ENCODE measurements around the gene RNF4. TPM values are rescaled to one million over a fixed set of nuclear protein-coding genes. Genes with fewer than 3 reads are reported as not detected.
A peak's percentile ranks its signal among the peaks of the same experiment; 100 is the strongest.
"Not testable (repeated sequence)": the region's sequence is repeated elsewhere in the genome, so short reads cannot be mapped to it uniquely, and the experiment has no call there.

The RNF4 gene
- total RNA-seq, 2 donors from 2014 or later, result 102 to 117 TPM

GRCh38 chr4:2457481-2458295 lies 11.2 kb upstream of the RNF4 start:
- H3K9me3 ChIP-seq (ENCODE audit: control insufficient read depth, low read length, poor library complexity, severe bottlenecking), result no peaks in the 10 kb centered on the region
- ATAC-seq (no peak), DNase-seq (no peak)
- Mint-ChIP-seq H3K4me1 (peaks cover 12% of the 10 kb centered on the region), H3K27me3 (no peaks in the 10 kb centered on the region), H3K4me3 (no peak overlapping the region), H3K27ac (no peak overlapping the region), H3K36me3 (ENCODE audit: low read depth) (no peaks in the 10 kb centered on the region)

DNA sequence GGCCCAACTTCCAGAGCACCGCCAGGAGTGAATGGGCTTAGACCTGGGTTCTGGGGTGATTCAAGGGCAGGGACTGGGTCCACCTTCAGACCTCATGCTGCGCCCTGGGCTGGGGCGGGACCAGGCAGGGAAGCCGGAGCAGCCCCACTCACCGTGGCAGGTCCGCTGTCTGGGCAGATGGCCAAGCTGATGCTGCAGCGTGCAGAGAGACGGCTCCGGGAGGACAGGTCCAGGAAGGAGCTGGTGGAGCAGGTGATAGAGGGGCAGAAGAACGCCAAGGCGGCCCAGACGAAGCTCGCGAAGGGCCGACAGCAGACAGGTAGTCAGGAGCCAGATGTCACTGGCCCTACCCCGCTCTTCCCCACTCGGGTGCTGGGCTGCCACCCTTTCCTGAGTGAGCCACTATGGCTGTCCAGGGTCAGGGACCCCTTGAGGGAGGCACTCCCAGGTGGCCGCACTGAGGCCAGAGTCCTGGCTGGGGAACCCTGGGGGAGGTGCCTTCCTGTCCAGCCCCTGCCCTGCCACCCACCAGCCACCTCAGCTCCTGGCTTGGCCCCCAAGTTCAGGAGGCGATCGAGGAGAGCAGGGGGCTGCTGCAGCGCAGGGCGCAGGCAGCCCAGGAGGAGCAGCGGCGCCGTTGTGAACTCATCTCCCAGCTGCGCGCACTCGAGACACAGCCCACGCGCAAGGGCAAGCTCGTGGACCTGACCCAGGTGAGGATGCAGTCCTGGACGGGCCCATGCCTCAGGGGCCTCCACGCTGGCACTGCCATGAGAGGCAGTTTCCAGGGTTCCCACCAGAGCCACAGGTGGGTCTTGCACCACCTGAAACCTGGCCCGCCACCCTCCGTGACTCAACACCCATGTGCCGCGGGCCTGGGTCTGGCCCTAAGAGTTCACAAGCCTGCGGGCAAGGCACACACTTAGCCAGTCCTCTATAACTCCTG lies 10.1 kb upstream of the RNF4 start:
- ATAC-seq (no peak), DNase-seq (no peak)
- H3K4me3 Mint-ChIP-seq, result no peak overlapping the region
- no peaks in the 10 kb centered on the region for H3K9me3 ChIP-seq (ENCODE audit: control insufficient read depth, low read length, poor library complexity, severe bottlenecking)
- no peak overlapping the region for H3K27ac Mint-ChIP-seq
- peaks cover 14% of the 10 kb centered on the region for H3K4me1 Mint-ChIP-seq
- no peaks in the 10 kb centered on the region for H3K36me3 Mint-ChIP-seq (ENCODE audit: low read depth)
- no peaks in the 10 kb centered on the region for H3K27me3 Mint-ChIP-seq

GRCh38 chr4:2459589-2460349 lies 9.1 kb upstream of the RNF4 start:
- ATAC-seq, result no peak
- Mint-ChIP-seq H3K4me1 (peaks cover 14% of the 10 kb centered on the region), H3K4me3 (no peak overlapping the region), H3K27ac (no peak overlapping the region), H3K36me3 (ENCODE audit: low read depth) (no peaks in the 10 kb centered on the region), H3K27me3 (no peaks in the 10 kb centered on the region)
- no peak for DNase-seq
- H3K9me3 ChIP-seq (ENCODE audit: control insufficient read depth, low read length, poor library complexity, severe bottlenecking), result no peaks in the 10 kb centered on the region

GRCh38 chr4:2461246-2461960 lies 7.5 kb upstream of the RNF4 start:
- DNase-seq (no peak), ATAC-seq (no peak)
- H3K4me3 Mint-ChIP-seq, result peak overlapping the region; percentile 82
- H3K36me3 Mint-ChIP-seq (ENCODE audit: low read depth), result no peaks in the 10 kb centered on the region
- H3K4me1 Mint-ChIP-seq, result peaks cover 14% of the 10 kb centered on the region
- H3K9me3 ChIP-seq (ENCODE audit: control insufficient read depth, low read length, poor library complexity, severe bottlenecking), result no peaks in the 10 kb centered on the region
- peak overlapping the region; percentile 72 for H3K27ac Mint-ChIP-seq
- H3K27me3 Mint-ChIP-seq, result no peaks in the 10 kb centered on the region

- Mint-ChIP-seq H3K27me3 (no peaks in the 10 kb centered on the region), H3K4me3 (peak overlapping the region; percentile 82), H3K4me1 (peaks cover 16% of the 10 kb centered on the region), H3K27ac (peak overlapping the region; percentile 72), H3K36me3 (ENCODE audit: low read depth) (no peaks in the 10 kb centered on the region)
- DNase-seq, result peak; percentile 61 to 64 (median 64)
- ATAC-seq, result peak; percentile 98
- no peaks in the 10 kb centered on the region for H3K9me3 ChIP-seq (ENCODE audit: control insufficient read depth, low read length, poor library complexity, severe bottlenecking)
Measured at GRCh38 chr4:2462218-2462991, 6.5 kb upstream of the RNF4 start.

- Mint-ChIP-seq H3K4me3 (peak overlapping the region; percentile 73), H3K36me3 (ENCODE audit: low read depth) (no peaks in the 10 kb centered on the region), H3K27me3 (no peaks in the 10 kb centered on the region), H3K27ac (no peak overlapping the region), H3K4me1 (peaks cover 16% of the 10 kb centered on the region)
- no peak for DNase-seq
- no peaks in the 10 kb centered on the region for H3K9me3 ChIP-seq (ENCODE audit: control insufficient read depth, low read length, poor library complexity, severe bottlenecking)
- ATAC-seq, result no peak
Measured at GRCh38 chr4:2462992-2463762, 5.7 kb upstream of the RNF4 start.

GRCh38 chr4:2465032-2465431 lies 3.9 kb upstream of the RNF4 start:
- Mint-ChIP-seq H3K4me3 (no peak overlapping the region), H3K27ac (no peak overlapping the region)
- H3K9me3 ChIP-seq (ENCODE audit: control insufficient read depth, low read length, poor library complexity, severe bottlenecking), result no peaks in the 10 kb centered on the region

DNA sequence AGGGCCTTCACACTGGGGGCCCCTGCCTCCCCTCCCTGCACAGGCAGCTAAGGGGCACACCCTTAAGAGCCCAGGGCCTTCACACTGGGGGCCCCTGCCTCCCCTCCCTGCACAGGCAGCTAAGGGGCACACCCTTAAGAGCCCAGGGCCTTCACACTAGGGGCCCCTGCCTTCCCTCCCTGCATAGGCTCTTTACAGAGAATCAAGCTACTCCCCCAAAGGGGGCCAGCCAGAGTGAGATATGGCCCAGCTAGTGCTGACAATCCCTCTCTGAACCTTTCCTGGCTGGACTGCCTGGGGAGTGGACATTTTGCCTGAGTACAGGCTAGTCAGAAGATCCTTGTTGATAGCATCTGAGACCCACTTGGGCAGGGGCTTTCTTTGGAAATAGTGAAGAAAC lies 3.4 kb upstream of the RNF4 start:
- ATAC-seq; H3K9me3 ChIP-seq (ENCODE audit: control insufficient read depth, low read length, poor library complexity, severe bottlenecking); DNase-seq; H3K36me3 Mint-ChIP-seq (ENCODE audit: low read depth); H3K4me3 Mint-ChIP-seq; H3K27ac Mint-ChIP-seq; H3K27me3 Mint-ChIP-seq: not testable (repeated sequence)
- H3K4me1 Mint-ChIP-seq, result peaks cover 25% of the 10 kb centered on the region

More at GRCh38 chr4:2465032-2465431, 3.9 kb upstream of the RNF4 start:
- H3K36me3 Mint-ChIP-seq (ENCODE audit: low read depth), result no peaks in the 10 kb centered on the region
- DNase-seq (no peak), ATAC-seq (no peak)
- peaks cover 19% of the 10 kb centered on the region for H3K4me1 Mint-ChIP-seq
- no peaks in the 10 kb centered on the region for H3K27me3 Mint-ChIP-seq

- H3K4me3 Mint-ChIP-seq, result peak overlapping the region; percentile 96
- no peaks in the 10 kb centered on the region for H3K9me3 ChIP-seq (ENCODE audit: control insufficient read depth, low read length, poor library complexity, severe bottlenecking)
- H3K4me1 Mint-ChIP-seq, result peaks cover 31% of the 10 kb centered on the region
- DNase-seq (peak; percentile 65 to 70 (median 65)), ATAC-seq (peak; percentile 66)
- H3K36me3 Mint-ChIP-seq (ENCODE audit: low read depth), result no peaks in the 10 kb centered on the region
- H3K27ac Mint-ChIP-seq, result peak overlapping the region; percentile 97
- H3K27me3 Mint-ChIP-seq, result no peaks in the 10 kb centered on the region
Measured at GRCh38 chr4:2469192-2469984, 482 bp downstream of the RNF4 start.

- Mint-ChIP-seq H3K27ac (peak overlapping the region; percentile 97), H3K36me3 (ENCODE audit: low read depth) (no peaks in the 10 kb centered on the region), H3K27me3 (no peaks in the 10 kb centered on the region), H3K4me1 (peaks cover 38% of the 10 kb centered on the region), H3K4me3 (peak overlapping the region; percentile 96)
- no peaks in the 10 kb centered on the region for H3K9me3 ChIP-seq (ENCODE audit: control insufficient read depth, low read length, poor library complexity, severe bottlenecking)
- no peak for ATAC-seq
- no peak for DNase-seq
Measured at GRCh38 chr4:2470791-2471190, 1.9 kb downstream of the RNF4 start.

GRCh38 chr4:2472187-2472586 lies 3.3 kb downstream of the RNF4 start:
- Mint-ChIP-seq H3K4me3 (no peak overlapping the region), H3K27me3 (no peaks in the 10 kb centered on the region), H3K4me1 (peaks cover 45% of the 10 kb centered on the region), H3K36me3 (ENCODE audit: low read depth) (peaks cover 3% of the 10 kb centered on the region), H3K27ac (peak overlapping the region; percentile 97)
- DNase-seq, result no peak
- no peak for ATAC-seq
- no peaks in the 10 kb centered on the region for H3K9me3 ChIP-seq (ENCODE audit: control insufficient read depth, low read length, poor library complexity, severe bottlenecking)

Measured in T-helper 17 cell (primary cell).